ENCODE results near the gene ACTRT2.
A peak's percentile ranks its signal among the peaks of the same experiment; 100 is the strongest.

The ACTRT2 gene

GRCh38 chr1:3026124-3026523 is 4.9 kb downstream of the ACTRT2 start:
- Histone ChIP-seq H3K27ac (ENCODE audit: insufficient read depth in 1 of 2, low read depth in 1 of 2, low read length in 2 of 2, poor library complexity in 1 of 2, severe bottlenecking in 2 of 2) (no peak overlapping the region), H3K4me1 (ENCODE audit: control extremely low read depth in 1 of 4, control insufficient read depth in 4 of 4, insufficient read depth in 4 of 4, low read length in 3 of 4) (no peaks in the 10 kb centered on the region), H3K4me3 (ENCODE audit: control insufficient read depth in 1 of 7, extremely low read depth in 1 of 7, insufficient read depth in 4 of 7, low read depth in 2 of 7, low read length in 6 of 7) (no peak overlapping the region), H3K36me3 (ENCODE audit: control insufficient read depth in 4 of 4, insufficient read depth in 4 of 4, low read length in 3 of 4) (no peaks in the 10 kb centered on the region), H3K27me3 (replicated peaks in 2 of 5; ENCODE audit: control insufficient read depth in 4 of 5, insufficient read depth in 5 of 5, low read length in 4 of 5) (peaks cover 0 to 36% (median 13%) of the 10 kb centered on the region in 5 experiments), H3K9me3 (ENCODE audit: control extremely low read depth in 1 of 5, control insufficient read depth in 4 of 5, insufficient read depth in 2 of 5, low read depth in 1 of 5, low read length in 4 of 5) (peaks cover 0 to 3% (median 0%) of the 10 kb centered on the region in 5 experiments)
- no peak for DNase-seq
- POLR2A ChIA-PET, result no interaction called here
- 93% methylated on average over 1 of the region's 1 CpG for WGBS (ENCODE audit: insufficient coverage)
- CTCF ChIA-PET, result no interaction called here

GRCh38 chr1:3026581-3027391 is 5.5 kb downstream of the ACTRT2 start:
- ChIA-PET CTCF (interaction anchor here (0.9 to 1.1 kb wide), 2 partner anchors 14 to 35 kb away, joined by 3 to 4 read pairs; no protein-coding TSS in a partner anchor), POLR2A (no interaction called here)
- H3K4me1 ChIP-seq (ENCODE audit: control extremely low read depth in 1 of 4, control insufficient read depth in 4 of 4, insufficient read depth in 4 of 4, low read length in 3 of 4), result no peaks in the 10 kb centered on the region
- H3K36me3 ChIP-seq (ENCODE audit: control insufficient read depth in 4 of 4, insufficient read depth in 4 of 4, low read length in 3 of 4), result no peaks in the 10 kb centered on the region
- peaks cover 0 to 36% (median 13%) of the 10 kb centered on the region in 5 experiments for H3K27me3 ChIP-seq (replicated peaks in 2 of 5; ENCODE audit: control insufficient read depth in 4 of 5, insufficient read depth in 5 of 5, low read length in 4 of 5)
- 97% methylated on average over 11 of the region's 11 CpGs for WGBS (ENCODE audit: insufficient coverage)
- DNase-seq, result no peak
- no peak overlapping the region for H3K27ac ChIP-seq (ENCODE audit: insufficient read depth in 1 of 2, low read depth in 1 of 2, low read length in 2 of 2, poor library complexity in 1 of 2, severe bottlenecking in 2 of 2)
- H3K9me3 ChIP-seq (ENCODE audit: control extremely low read depth in 1 of 5, control insufficient read depth in 4 of 5, insufficient read depth in 2 of 5, low read depth in 1 of 5, low read length in 4 of 5), result peaks cover 0 to 3% (median 0%) of the 10 kb centered on the region in 5 experiments
- no peak overlapping the region for H3K4me3 ChIP-seq (ENCODE audit: control insufficient read depth in 1 of 7, extremely low read depth in 1 of 7, insufficient read depth in 4 of 7, low read depth in 2 of 7, low read length in 6 of 7)

DNA sequence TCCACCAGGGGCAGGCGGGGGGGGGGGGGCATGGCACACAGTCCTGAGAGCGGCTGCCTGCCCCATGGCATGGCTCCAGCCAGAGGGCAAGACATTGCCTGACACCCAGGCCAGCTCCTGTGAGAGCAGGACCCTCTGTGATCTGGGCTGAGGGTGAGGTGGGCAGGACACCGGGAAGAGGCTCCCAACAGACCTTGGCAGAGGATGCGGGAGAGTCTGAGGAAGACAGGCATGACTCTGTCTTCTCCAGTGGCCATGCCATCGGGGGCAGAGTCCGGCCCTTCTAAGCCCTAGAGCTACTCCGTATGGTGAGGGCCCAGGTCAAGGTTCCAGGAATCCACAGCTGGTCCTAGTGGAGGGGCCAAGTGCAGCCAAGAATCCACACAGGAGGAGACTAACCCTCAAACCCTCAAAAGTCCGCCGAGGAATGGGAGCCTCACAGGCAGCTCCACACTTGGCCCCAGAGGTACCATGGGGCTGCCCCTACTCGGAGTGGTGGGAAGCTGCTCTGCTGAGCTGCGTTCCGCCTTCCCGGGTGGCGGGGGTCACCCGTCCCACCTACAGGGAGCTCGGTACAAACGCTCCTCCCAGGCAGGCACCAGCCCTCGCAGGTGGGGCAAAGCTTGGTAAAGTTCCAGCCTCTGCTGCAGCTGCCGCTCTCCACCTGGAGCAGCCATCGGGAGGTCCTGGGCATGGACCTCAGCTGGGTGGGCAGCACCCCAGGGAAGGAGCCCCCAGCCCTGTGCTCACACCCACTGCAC is 6.5 kb downstream of the ACTRT2 start:
- Histone ChIP-seq H3K4me3 (ENCODE audit: control insufficient read depth in 1 of 7, extremely low read depth in 1 of 7, insufficient read depth in 4 of 7, low read depth in 2 of 7, low read length in 6 of 7) (no peak overlapping the region), H3K36me3 (ENCODE audit: control insufficient read depth in 4 of 4, insufficient read depth in 4 of 4, low read length in 3 of 4) (no peaks in the 10 kb centered on the region), H3K4me1 (ENCODE audit: control extremely low read depth in 1 of 4, control insufficient read depth in 4 of 4, insufficient read depth in 4 of 4, low read length in 3 of 4) (no peaks in the 10 kb centered on the region), H3K27me3 (replicated peaks in 2 of 5; ENCODE audit: control insufficient read depth in 4 of 5, insufficient read depth in 5 of 5, low read length in 4 of 5) (peaks cover 0 to 36% (median 13%) of the 10 kb centered on the region in 5 experiments), H3K9me3 (ENCODE audit: control extremely low read depth in 1 of 5, control insufficient read depth in 4 of 5, insufficient read depth in 2 of 5, low read depth in 1 of 5, low read length in 4 of 5) (peaks cover 0 to 3% (median 0%) of the 10 kb centered on the region in 5 experiments), H3K27ac (ENCODE audit: insufficient read depth in 1 of 2, low read depth in 1 of 2, low read length in 2 of 2, poor library complexity in 1 of 2, severe bottlenecking in 2 of 2) (no peak overlapping the region)
- 97% methylated on average over 15 of the region's 20 CpGs for WGBS (ENCODE audit: insufficient coverage)
- POLR2A ChIA-PET, result no interaction called here
- DNase-seq, result no peak
- CTCF ChIA-PET, result interaction anchor here (0.9 to 1.1 kb wide), 2 partner anchors 15 to 34 kb away, joined by 3 to 4 read pairs; no protein-coding TSS in a partner anchor

DNA sequence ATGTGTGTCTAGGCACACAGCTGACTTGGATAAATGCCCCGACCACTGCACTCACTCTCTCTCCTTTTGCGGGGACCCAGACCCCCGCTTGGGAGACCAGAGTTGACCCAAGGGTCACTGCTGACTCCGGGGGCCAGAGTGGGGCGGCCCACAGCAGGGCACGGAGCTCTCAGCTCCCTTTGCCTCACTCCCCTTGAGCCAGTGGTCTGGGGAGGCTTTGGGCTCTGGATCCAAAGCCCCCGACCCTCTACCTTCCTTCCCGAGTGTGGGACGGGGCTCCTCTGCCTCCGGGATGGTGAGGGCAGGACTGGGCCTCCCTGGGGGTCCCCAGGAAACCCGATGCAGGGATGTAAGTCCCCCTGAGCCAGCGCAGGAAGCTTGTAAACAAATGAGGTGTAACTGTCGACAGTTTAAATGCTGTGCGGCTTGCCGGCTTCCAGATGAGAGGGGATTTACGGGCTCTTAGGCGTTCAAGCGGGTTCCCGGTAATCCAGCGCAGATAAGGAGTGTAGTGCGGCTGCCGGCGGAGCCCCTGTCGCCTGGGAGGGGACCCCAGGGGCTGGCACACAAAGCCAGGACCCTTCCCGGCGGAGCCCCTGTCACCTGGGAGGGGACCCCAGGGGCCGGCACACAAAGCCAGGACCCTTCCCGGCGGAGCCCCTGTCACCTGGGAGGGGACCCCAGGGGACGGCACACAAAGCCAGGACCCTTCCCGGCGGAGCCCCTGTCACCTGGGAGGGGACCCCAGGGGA is 7.4 kb downstream of the ACTRT2 start:
- ChIA-PET CTCF (no interaction called here), POLR2A (no interaction called here)
- H3K4me3 ChIP-seq (ENCODE audit: control insufficient read depth in 1 of 7, extremely low read depth in 1 of 7, insufficient read depth in 4 of 7, low read depth in 2 of 7, low read length in 6 of 7), result no peak overlapping the region
- H3K4me1 ChIP-seq (ENCODE audit: control extremely low read depth in 1 of 4, control insufficient read depth in 4 of 4, insufficient read depth in 4 of 4, low read length in 3 of 4), result no peaks in the 10 kb centered on the region
- peak in 1 of 3 donors; percentile 9 for DNase-seq
- H3K36me3 ChIP-seq (ENCODE audit: control insufficient read depth in 4 of 4, insufficient read depth in 4 of 4, low read length in 3 of 4), result no peaks in the 10 kb centered on the region
- peaks cover 0 to 3% (median 0%) of the 10 kb centered on the region in 5 experiments for H3K9me3 ChIP-seq (ENCODE audit: control extremely low read depth in 1 of 5, control insufficient read depth in 4 of 5, insufficient read depth in 2 of 5, low read depth in 1 of 5, low read length in 4 of 5)
- no peak overlapping the region for H3K27ac ChIP-seq (ENCODE audit: insufficient read depth in 1 of 2, low read depth in 1 of 2, low read length in 2 of 2, poor library complexity in 1 of 2, severe bottlenecking in 2 of 2)
- H3K27me3 ChIP-seq (replicated peaks in 2 of 5; ENCODE audit: control insufficient read depth in 4 of 5, insufficient read depth in 5 of 5, low read length in 4 of 5), result peaks cover 0 to 36% (median 13%) of the 10 kb centered on the region in 5 experiments
- WGBS (ENCODE audit: insufficient coverage), result 30% methylated on average over 18 of the region's 32 CpGs

DNA sequence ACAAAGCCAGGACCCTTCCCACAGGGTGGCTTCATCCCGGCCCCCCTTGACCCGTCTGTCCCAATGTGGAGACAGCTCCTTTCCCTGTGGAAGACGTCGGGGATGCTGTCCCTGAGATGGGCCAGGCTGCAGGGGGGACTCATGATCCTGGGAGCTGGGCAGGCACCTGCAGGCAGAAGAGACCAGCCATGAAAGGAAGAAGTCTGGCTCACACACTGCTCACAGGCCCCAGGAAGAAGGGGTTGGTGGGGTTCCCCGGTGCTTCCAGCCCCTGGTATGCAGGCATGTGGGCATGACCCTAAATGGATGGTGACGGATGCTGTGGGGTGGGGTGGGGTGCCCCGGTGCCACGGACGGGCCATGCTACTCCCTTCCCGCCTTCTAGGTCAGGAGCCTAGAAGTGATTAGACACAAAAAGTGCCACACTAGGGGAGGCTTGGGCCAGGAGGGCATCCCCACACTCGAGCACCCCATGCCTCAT is 8.3 kb downstream of the ACTRT2 start:
- CTCF ChIA-PET, result no interaction called here
- WGBS (ENCODE audit: insufficient coverage), result 92% methylated on average over 11 of the region's 11 CpGs
- no peak overlapping the region for H3K4me3 ChIP-seq (ENCODE audit: control insufficient read depth in 1 of 7, extremely low read depth in 1 of 7, insufficient read depth in 4 of 7, low read depth in 2 of 7, low read length in 6 of 7)
- peaks cover 0 to 36% (median 11%) of the 10 kb centered on the region in 5 experiments for H3K27me3 ChIP-seq (replicated peaks in 2 of 5; ENCODE audit: control insufficient read depth in 4 of 5, insufficient read depth in 5 of 5, low read length in 4 of 5)
- no peaks in the 10 kb centered on the region for H3K36me3 ChIP-seq (ENCODE audit: control insufficient read depth in 4 of 4, insufficient read depth in 4 of 4, low read length in 3 of 4)
- DNase-seq, result no peak
- peaks cover 0 to 3% (median 0%) of the 10 kb centered on the region in 5 experiments for H3K9me3 ChIP-seq (ENCODE audit: control extremely low read depth in 1 of 5, control insufficient read depth in 4 of 5, insufficient read depth in 2 of 5, low read depth in 1 of 5, low read length in 4 of 5)
- POLR2A ChIA-PET, result no interaction called here
- no peaks in the 10 kb centered on the region for H3K4me1 ChIP-seq (ENCODE audit: control extremely low read depth in 1 of 4, control insufficient read depth in 4 of 4, insufficient read depth in 4 of 4, low read length in 3 of 4)
- H3K27ac ChIP-seq (ENCODE audit: insufficient read depth in 1 of 2, low read depth in 1 of 2, low read length in 2 of 2, poor library complexity in 1 of 2, severe bottlenecking in 2 of 2), result no peak overlapping the region

DNA sequence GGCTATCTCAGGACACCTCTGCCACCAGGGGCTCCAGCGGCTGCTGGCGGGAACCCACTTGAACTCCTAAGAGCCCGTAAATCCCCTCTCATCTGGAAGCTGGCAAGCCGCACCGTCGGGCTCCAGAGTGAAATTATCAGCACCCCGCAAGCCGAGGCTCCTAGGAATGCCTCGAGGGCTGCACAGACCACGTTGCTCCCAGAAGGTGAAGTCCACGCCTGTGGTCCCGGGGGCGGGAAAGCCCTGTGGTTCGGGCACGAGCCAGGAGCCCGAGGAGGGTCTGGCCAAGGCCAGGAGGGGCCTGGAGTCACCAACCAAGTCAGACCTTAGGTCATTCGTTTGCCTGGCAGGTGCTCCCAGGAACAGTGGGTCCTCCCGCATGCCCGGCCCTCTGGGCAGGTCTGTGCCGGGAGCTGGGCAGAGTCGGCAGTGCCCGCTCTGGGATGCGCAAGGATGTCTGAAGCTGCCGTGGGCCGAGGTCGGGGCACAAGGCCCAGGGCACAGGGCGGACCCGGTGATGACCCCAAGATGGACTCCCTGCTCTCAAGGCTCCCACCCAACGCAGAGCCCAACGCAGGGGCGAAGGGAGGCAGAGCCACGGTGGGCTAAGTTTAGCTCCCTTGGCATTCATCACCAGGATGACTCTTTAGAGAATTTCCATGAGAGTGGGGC is 8.9 kb downstream of the ACTRT2 start:
- no peak overlapping the region for H3K4me3 ChIP-seq (ENCODE audit: control insufficient read depth in 1 of 7, extremely low read depth in 1 of 7, insufficient read depth in 4 of 7, low read depth in 2 of 7, low read length in 6 of 7)
- H3K4me1 ChIP-seq (ENCODE audit: control extremely low read depth in 1 of 4, control insufficient read depth in 4 of 4, insufficient read depth in 4 of 4, low read length in 3 of 4), result no peaks in the 10 kb centered on the region
- H3K27me3 ChIP-seq (replicated peaks in 2 of 5; ENCODE audit: control insufficient read depth in 4 of 5, insufficient read depth in 5 of 5, low read length in 4 of 5), result peaks cover 0 to 34% (median 11%) of the 10 kb centered on the region in 5 experiments
- WGBS (ENCODE audit: insufficient coverage), result 94% methylated on average over 29 of the region's 32 CpGs
- H3K36me3 ChIP-seq (ENCODE audit: control insufficient read depth in 4 of 4, insufficient read depth in 4 of 4, low read length in 3 of 4), result no peaks in the 10 kb centered on the region
- DNase-seq, result no peak
- CTCF ChIA-PET, result no interaction called here
- no peak overlapping the region for H3K27ac ChIP-seq (ENCODE audit: insufficient read depth in 1 of 2, low read depth in 1 of 2, low read length in 2 of 2, poor library complexity in 1 of 2, severe bottlenecking in 2 of 2)
- H3K9me3 ChIP-seq (ENCODE audit: control extremely low read depth in 1 of 5, control insufficient read depth in 4 of 5, insufficient read depth in 2 of 5, low read depth in 1 of 5, low read length in 4 of 5), result peaks cover 0 to 3% (median 0%) of the 10 kb centered on the region in 5 experiments
- POLR2A ChIA-PET, result no interaction called here

Measured in common myeloid progenitor, CD34-positive (primary cell).